GM12878 (cell line): ENCODE data around the gene FRMD8. TPM values are rescaled to one million over a fixed set of nuclear protein-coding genes. Genes with fewer than 3 reads are reported as not detected.

Experiments used
- ATAC-seq: fragments of 200-7000 bp; cut with Tn5 transposase; 3 replicates; pipeline ENCODE4 v1.9.1; 2020; ENCODE audit warnings: mild to moderate bottlenecking, moderate library complexity
- BruUV-seq: library from RNA; stranded (reverse); fragments of 400-500 nt; replicated peaks from 2 replicates; lab custom pipeline; 2021; lab: Mats Ljungman, UMichigan
- CTCF ChIA-PET: fragments of 300-600 bp; sonication (Branson Sonifier 250); formaldehyde crosslinking; extraction: SDS; loops from one replicate; lab custom pipeline; 2021; ENCODE audit warnings: inconsistent platforms; lab: Yijun Ruan, JAX
- POLR2A ChIA-PET: fragments of 350-600 bp; formaldehyde crosslinking; extraction: SDS; loops from one replicate; lab custom pipeline; 2021; ENCODE audit warnings: inconsistent platforms; lab: Charles Lee
- RAD21 ChIA-PET: fragments of 300-600 bp; sonication (Branson Sonifier 250); formaldehyde crosslinking; loops from one replicate; lab custom pipeline; 2023; ENCODE audit warnings: antibody characterized with exemption; ENCODE audit not compliant: unreplicated experiment; lab: Charles Lee
- SMC1A ChIA-PET: fragments of 300-600 bp; sonication (Branson Sonifier 250); formaldehyde crosslinking; loops from one replicate; lab custom pipeline; 2023; ENCODE audit not compliant: unreplicated experiment, uncharacterized antibody; lab: Charles Lee
- DNase-seq: peaks from one replicate; pipeline ENCODE4 v3.0.0-alpha.2; 2011; ENCODE audit warnings: low read depth, low spot score
- FAIRE-seq: peaks from 3 replicates; lab custom pipeline; 2011; peaks lifted over from hg19 to GRCh38; lab: Jason Lieb, UNC
- H2AFZ ChIP-seq: 2 replicates; pipeline ENCODE4 v1.6.0; 2011; ENCODE audit warnings: low read depth, low read length, control low read depth; ENCODE audit not compliant: control insufficient read depth
- H3K27ac ChIP-seq: 2 replicates; pipeline ENCODE4 v1.5.1; 2011; ENCODE audit warnings: control low read depth; ENCODE audit not compliant: control insufficient read depth, insufficient read depth
- H3K27me3 ChIP-seq, 2 experiments: replicated peaks in 1 of 2; 2 replicates each; pipeline versions ENCODE4 v1.6.0 to v1.6.1; 2011; ENCODE audit warnings: low read length in 1 of 2; ENCODE audit not compliant: control insufficient read depth in 2 of 2, insufficient read depth in 2 of 2
- H3K36me3 ChIP-seq, 2 experiments: 2 replicates each; pipeline ENCODE4 v1.5.1; 2011; ENCODE audit warnings: low read length in 1 of 2; ENCODE audit not compliant: control insufficient read depth in 2 of 2, insufficient read depth in 2 of 2
- H3K4me1 ChIP-seq: 2 replicates; pipeline ENCODE4 v1.6.1; 2011; ENCODE audit warnings: mild to moderate bottlenecking, low read length, moderate library complexity, mixed read lengths; ENCODE audit not compliant: control insufficient read depth, insufficient read depth
- H3K4me2 ChIP-seq: 2 replicates; pipeline ENCODE4 v1.6.0; 2011; ENCODE audit warnings: control low read depth; ENCODE audit not compliant: control insufficient read depth, insufficient read depth
- H3K4me3 ChIP-seq: fragments of 200-600 bp; sonication (generic); 2 replicates; pipeline ENCODE4 v1.5.1; 2016
- H3K79me2 ChIP-seq: 2 replicates; pipeline ENCODE4 v1.6.0; 2011; ENCODE audit warnings: low read length; ENCODE audit not compliant: control insufficient read depth, insufficient read depth
- H3K9ac ChIP-seq: 2 replicates; pipeline ENCODE4 v1.8.0; 2011; ENCODE audit warnings: low read length, control low read depth, mixed read lengths; ENCODE audit not compliant: control insufficient read depth, insufficient read depth
- H3K9me3 ChIP-seq: replicated peaks from 3 replicates; pipeline ENCODE4 v1.5.1; 2011; ENCODE audit warnings: mild to moderate bottlenecking, low read length; ENCODE audit not compliant: control insufficient read depth, insufficient read depth
- H4K20me1 ChIP-seq: 2 replicates; pipeline ENCODE4 v1.6.0; 2011; ENCODE audit not compliant: control insufficient read depth, insufficient read depth
- BACH1 ChIP-seq: fragments of 450-650 bp; IDR thresholded peaks from 2 replicates; pipeline ENCODE4 v1.6.1; 2017; ENCODE audit warnings: mild to moderate bottlenecking, borderline replicate concordance
- CEBPB ChIP-seq, 2 experiments: fragments of 150-350 bp in 1 of 2; IDR thresholded peaks; 2 replicates each; pipeline ENCODE4 v1.6.1; 2012 to 2014; ENCODE audit warnings: low read depth in 2 of 2, low read length in 2 of 2, borderline replicate concordance in 1 of 2, inconsistent platforms in 1 of 2
- MEF2A ChIP-seq: IDR thresholded peaks from 2 replicates; pipeline ENCODE4 v1.6.1; 2011; ENCODE audit warnings: low read depth, mild to moderate bottlenecking, low read length, moderate library complexity; ENCODE audit not compliant: insufficient read depth
- NFXL1 ChIP-seq: fragments of 450-650 bp; IDR thresholded peaks from 2 replicates; pipeline ENCODE4 v1.6.1; 2017; ENCODE audit warnings: antibody characterized with exemption, mild to moderate bottlenecking, borderline replicate concordance
- PAX8 ChIP-seq: fragments of 450-650 bp; IDR thresholded peaks from 2 replicates; pipeline ENCODE4 v1.6.1; 2017; ENCODE audit warnings: mild to moderate bottlenecking, moderate library complexity
- TCF3 ChIP-seq: IDR thresholded peaks from 2 replicates; pipeline ENCODE4 v1.6.1; 2012; ENCODE audit warnings: low read depth, mild to moderate bottlenecking, low read length, borderline replicate concordance; ENCODE audit not compliant: insufficient read depth
- WGBS: methylation state at CpG from one replicate; pipeline ENCODE4 v1.1.6; 2016; ENCODE audit warnings: low lambda C conversion rate; ENCODE audit not compliant: insufficient replicate concordance, insufficient coverage; ENCODE audit errors: missing lambda C conversion rate; 5-methylcytosine and 5-hydroxymethylcytosine counted together
- in situ Hi-C: fragments of 300-500 bp; cut with MboI; formaldehyde crosslinking; loops from 9 replicates; pipeline ENCODE4 v1.14.3; 2018; ENCODE audit warnings: mixed read lengths
- intact Hi-C: fragments of 100-400 bp; cut with micrococcal nuclease; formaldehyde crosslinking; loops from one replicate; pipeline ENCODE4 v1.14.2; 2022; ENCODE audit not compliant: unreplicated experiment
- polyA plus RNA-seq, 11 experiments: library from polyadenylated mRNA; depleted of rRNA in 4 of 11; unstranded in 6 of 11; stranded (reverse) in 5 of 11; fragments of >200 nt; fragmentation: Nextera tagmentation in 4 of 11; fragmentation: Illumina TruSeq in 1 of 11; extraction: Ambion mirVana in 4 of 11; extraction: Trizol in 1 of 11; gene quantifications; 1 replicate in 1 of 11; 2 replicates in 10 of 11; pipeline versions ENCODE4 v1.2.1 to v1.2.3, GENCODE V29; 2011 to 2016; ENCODE audit warnings: inconsistent platforms in 2 of 11, missing spikeins in 2 of 11, low read depth in 1 of 11
- total RNA-seq, 4 experiments: library from RNA; depleted of rRNA in 3 of 4; stranded (reverse); fragments of >200 nt in 3 of 4; fragmentation: Illumina TruSeq in 1 of 4; extraction: Trizol in 1 of 4; gene quantifications; 2 replicates each; pipeline versions ENCODE4 v1.2.1 to v1.2.3, GENCODE V29; 2013 to 2021
- TF ChIP-seq, protein P1 (sequence below): IDR thresholded peaks from 2 replicates; pipeline ENCODE4 v1.6.1; 2012; ENCODE audit warnings: improper control_type of control experiment, low read depth, low read length; ENCODE audit not compliant: insufficient replicate concordance
- TF ChIP-seq, protein P2 (sequence below): fragments of 450-650 bp; IDR thresholded peaks from 2 replicates; pipeline ENCODE4 v1.6.1; 2018; ENCODE audit warnings: mild to moderate bottlenecking, low read depth, moderate library complexity; ENCODE audit not compliant: partially characterized antibody
- TF ChIP-seq, protein P3 (sequence below): fragments of 450-650 bp; IDR thresholded peaks from 2 replicates; pipeline ENCODE4 v1.6.1; 2017; ENCODE audit warnings: borderline replicate concordance
- TF ChIP-seq, protein P4 (sequence below): fragments of 450-650 bp; formaldehyde crosslinking; IDR thresholded peaks from 2 replicates; pipeline ENCODE4 v1.4.0; 2022; ENCODE audit warnings: mild to moderate bottlenecking, moderate library complexity

Gene FRMD8
- total and polyA plus RNA-seq, 10 of the 15 experiments (the other 5 are each of a cell fraction or from before 2014, with no cell fraction given), result 8.3 to 69.4 (median 28.0) TPM

DNA sequence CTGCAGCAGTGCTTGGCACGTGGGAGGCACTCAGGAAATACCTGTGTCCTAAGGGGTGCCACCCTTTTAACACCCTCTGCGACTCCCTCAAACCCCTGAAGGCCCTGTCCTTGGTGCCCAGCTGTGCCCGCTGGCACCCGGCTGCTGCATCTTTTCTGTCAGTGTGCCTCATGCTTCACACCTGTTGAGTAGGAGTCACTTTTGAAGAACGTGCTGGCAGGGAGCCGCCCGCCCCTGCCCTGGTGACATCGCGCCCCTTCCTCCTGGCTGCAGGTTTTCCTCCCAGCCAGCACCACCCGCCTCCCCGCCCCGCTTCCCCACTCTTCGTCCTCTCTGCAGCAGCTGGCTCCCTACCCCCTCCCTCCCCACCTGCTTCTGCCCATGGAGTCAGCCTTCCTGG lies 17.8 kb downstream of the FRMD8 start:
- ChIA-PET RAD21 (interaction anchor here (0.7 to 1.5 kb wide), 8 partner anchors 12 to 107 kb away, joined by 3 to 4 read pairs (median 3); no protein-coding TSS in a partner anchor), POLR2A (interaction anchor here (0.7 to 2.8 kb wide), 7 partner anchors 9 to 26 kb away, joined by 3 to 10 read pairs (median 3); no protein-coding TSS in a partner anchor), CTCF (interaction anchor here (1.6 to 2.9 kb wide), 2 partner anchors 12 to 16 kb away, joined by 4 to 13 read pairs; no protein-coding TSS in a partner anchor), SMC1A (interaction anchor here (1.0 to 1.2 kb wide), 5 partner anchors 11 to 65 kb away, joined by 3 read pairs; no protein-coding TSS in a partner anchor)
- in situ Hi-C loops (no loop called here), intact Hi-C loops (no loop called here)
- peak overlapping the region; percentile 28 for H3K4me2 ChIP-seq
- no peak overlapping the region for H3K4me3 ChIP-seq
- 18% methylated on average over 9 of the region's 13 CpGs for WGBS
- no peak for ATAC-seq
- H3K9me3 ChIP-seq, result no peaks in the 10 kb centered on the region
- no peaks in the 10 kb centered on the region for H3K27me3 ChIP-seq
- H3K4me1 ChIP-seq, result peaks cover 20% of the 10 kb centered on the region
- FAIRE-seq, result no peak
- no peak overlapping the region for H2AFZ ChIP-seq
- no peak for DNase-seq
- H3K79me2 ChIP-seq, result no peaks in the 10 kb centered on the region; the same call in 1 of the 2 replicates
- peaks cover 22 to 23% of the 10 kb centered on the region in 2 experiments for H3K36me3 ChIP-seq
- peak overlapping the region; percentile 41 for H3K9ac ChIP-seq
- BruUV-seq, result no TSS peak
- H4K20me1 ChIP-seq, result no peaks in the 10 kb centered on the region
- peak overlapping the region; percentile 91 for H3K27ac ChIP-seq
- TF ChIP-seq, protein P1, sequence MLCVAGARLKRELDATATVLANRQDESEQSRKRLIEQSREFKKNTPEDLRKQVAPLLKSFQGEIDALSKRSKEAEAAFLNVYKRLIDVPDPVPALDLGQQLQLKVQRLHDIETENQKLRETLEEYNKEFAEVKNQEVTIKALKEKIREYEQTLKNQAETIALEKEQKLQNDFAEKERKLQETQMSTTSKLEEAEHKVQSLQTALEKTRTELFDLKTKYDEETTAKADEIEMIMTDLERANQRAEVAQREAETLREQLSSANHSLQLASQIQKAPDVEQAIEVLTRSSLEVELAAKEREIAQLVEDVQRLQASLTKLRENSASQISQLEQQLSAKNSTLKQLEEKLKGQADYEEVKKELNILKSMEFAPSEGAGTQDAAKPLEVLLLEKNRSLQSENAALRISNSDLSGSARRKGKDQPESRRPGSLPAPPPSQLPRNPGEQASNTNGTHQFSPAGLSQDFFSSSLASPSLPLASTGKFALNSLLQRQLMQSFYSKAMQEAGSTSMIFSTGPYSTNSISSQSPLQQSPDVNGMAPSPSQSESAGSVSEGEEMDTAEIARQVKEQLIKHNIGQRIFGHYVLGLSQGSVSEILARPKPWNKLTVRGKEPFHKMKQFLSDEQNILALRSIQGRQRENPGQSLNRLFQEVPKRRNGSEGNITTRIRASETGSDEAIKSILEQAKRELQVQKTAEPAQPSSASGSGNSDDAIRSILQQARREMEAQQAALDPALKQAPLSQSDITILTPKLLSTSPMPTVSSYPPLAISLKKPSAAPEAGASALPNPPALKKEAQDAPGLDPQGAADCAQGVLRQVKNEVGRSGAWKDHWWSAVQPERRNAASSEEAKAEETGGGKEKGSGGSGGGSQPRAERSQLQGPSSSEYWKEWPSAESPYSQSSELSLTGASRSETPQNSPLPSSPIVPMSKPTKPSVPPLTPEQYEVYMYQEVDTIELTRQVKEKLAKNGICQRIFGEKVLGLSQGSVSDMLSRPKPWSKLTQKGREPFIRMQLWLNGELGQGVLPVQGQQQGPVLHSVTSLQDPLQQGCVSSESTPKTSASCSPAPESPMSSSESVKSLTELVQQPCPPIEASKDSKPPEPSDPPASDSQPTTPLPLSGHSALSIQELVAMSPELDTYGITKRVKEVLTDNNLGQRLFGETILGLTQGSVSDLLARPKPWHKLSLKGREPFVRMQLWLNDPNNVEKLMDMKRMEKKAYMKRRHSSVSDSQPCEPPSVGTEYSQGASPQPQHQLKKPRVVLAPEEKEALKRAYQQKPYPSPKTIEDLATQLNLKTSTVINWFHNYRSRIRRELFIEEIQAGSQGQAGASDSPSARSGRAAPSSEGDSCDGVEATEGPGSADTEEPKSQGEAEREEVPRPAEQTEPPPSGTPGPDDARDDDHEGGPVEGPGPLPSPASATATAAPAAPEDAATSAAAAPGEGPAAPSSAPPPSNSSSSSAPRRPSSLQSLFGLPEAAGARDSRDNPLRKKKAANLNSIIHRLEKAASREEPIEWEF, result no peak
- TF ChIP-seq, protein P2, sequence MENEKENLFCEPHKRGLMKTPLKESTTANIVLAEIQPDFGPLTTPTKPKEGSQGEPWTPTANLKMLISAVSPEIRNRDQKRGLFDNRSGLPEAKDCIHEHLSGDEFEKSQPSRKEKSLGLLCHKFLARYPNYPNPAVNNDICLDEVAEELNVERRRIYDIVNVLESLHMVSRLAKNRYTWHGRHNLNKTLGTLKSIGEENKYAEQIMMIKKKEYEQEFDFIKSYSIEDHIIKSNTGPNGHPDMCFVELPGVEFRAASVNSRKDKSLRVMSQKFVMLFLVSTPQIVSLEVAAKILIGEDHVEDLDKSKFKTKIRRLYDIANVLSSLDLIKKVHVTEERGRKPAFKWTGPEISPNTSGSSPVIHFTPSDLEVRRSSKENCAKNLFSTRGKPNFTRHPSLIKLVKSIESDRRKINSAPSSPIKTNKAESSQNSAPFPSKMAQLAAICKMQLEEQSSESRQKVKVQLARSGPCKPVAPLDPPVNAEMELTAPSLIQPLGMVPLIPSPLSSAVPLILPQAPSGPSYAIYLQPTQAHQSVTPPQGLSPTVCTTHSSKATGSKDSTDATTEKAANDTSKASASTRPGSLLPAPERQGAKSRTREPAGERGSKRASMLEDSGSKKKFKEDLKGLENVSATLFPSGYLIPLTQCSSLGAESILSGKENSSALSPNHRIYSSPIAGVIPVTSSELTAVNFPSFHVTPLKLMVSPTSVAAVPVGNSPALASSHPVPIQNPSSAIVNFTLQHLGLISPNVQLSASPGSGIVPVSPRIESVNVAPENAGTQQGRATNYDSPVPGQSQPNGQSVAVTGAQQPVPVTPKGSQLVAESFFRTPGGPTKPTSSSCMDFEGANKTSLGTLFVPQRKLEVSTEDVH, result no peak
- TF ChIP-seq, protein P3, sequence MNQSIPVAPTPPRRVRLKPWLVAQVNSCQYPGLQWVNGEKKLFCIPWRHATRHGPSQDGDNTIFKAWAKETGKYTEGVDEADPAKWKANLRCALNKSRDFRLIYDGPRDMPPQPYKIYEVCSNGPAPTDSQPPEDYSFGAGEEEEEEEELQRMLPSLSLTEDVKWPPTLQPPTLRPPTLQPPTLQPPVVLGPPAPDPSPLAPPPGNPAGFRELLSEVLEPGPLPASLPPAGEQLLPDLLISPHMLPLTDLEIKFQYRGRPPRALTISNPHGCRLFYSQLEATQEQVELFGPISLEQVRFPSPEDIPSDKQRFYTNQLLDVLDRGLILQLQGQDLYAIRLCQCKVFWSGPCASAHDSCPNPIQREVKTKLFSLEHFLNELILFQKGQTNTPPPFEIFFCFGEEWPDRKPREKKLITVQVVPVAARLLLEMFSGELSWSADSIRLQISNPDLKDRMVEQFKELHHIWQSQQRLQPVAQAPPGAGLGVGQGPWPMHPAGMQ, result no peak
- no peak for TF ChIP-seq BACH1
- no peak for TF ChIP-seq CEBPB (IDR thresholded peaks at IDR 0.05; ENCODE audit: borderline replicate concordance in 1 of 2, low read depth in 2 of 2, low read length in 2 of 2)
- TF ChIP-seq PAX8, result no peak
- TF ChIP-seq, protein P4, sequence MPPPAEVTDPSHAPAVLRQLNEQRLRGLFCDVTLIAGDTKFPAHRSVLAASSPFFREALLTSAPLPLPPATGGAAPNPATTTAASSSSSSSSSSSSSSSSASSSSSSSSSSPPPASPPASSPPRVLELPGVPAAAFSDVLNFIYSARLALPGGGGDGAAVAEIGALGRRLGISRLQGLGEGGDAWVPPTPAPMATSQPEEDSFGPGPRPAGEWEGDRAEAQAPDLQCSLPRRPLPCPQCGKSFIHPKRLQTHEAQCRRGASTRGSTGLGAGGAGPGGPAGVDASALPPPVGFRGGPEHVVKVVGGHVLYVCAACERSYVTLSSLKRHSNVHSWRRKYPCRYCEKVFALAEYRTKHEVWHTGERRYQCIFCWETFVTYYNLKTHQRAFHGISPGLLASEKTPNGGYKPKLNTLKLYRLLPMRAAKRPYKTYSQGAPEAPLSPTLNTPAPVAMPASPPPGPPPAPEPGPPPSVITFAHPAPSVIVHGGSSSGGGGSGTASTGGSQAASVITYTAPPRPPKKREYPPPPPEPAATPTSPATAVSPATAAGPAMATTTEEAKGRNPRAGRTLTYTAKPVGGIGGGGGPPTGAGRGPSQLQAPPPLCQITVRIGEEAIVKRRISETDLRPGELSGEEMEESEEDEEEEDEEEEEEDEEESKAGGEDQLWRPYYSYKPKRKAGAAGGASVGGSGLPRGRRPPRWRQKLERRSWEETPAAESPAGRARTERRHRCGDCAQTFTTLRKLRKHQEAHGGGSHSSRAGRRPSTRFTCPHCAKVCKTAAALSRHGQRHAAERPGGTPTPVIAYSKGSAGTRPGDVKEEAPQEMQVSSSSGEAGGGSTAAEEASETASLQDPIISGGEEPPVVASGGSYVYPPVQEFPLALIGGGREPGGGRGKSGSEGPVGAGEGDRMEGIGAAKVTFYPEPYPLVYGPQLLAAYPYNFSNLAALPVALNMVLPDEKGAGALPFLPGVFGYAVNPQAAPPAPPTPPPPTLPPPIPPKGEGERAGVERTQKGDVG (CRISPR knock-in tag), result no peak
- TF ChIP-seq MEF2A, result no peak
- TF ChIP-seq NFXL1, result no peak
- no peak for TF ChIP-seq TCF3
